NCI-H1105 (cell line): ENCODE measurements around the gene AK8.
"Not testable (repeated sequence)": the region's sequence is repeated elsewhere in the genome, so short reads cannot be mapped to it uniquely, and the experiment has no call there.

Experiments
- DNase-seq: peaks from one replicate; lab custom pipeline; 2025; lab: John Stamatoyannopoulos, UW

The AK8 gene

GRCh38 chr9:132711846-132712245 lies 166.2 kb downstream of the AK8 start:
- no peak for DNase-seq

- not testable (repeated sequence) for DNase-seq
Observed at GRCh38 chr9:132711152-132711551, 166.9 kb downstream of the AK8 start.

GRCh38 chr9:132710333-132710732 lies 167.8 kb downstream of the AK8 start:
- DNase-seq = no peak

- no peak for DNase-seq
Observed at GRCh38 chr9:132708769-132709430, 169.2 kb downstream of the AK8 start.

DNA sequence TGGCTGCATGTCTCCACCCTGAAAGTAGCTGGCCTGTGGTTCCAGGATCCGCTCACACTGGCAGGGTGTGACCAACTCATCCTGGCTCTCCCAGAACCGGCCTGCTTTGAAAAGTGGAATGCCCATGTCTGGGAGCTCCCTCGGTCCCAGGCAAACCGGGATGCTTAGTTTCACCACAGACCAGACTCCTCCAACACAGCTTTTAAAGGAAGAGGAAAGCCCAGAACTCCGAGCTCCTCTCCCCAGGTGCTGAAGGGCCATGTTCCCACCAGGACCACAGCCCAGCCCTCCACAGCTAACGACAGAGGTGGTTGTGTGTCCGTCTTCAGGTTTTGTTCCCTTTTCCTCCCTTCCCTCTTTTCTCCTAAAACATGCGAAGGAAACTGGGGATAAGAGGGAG lies 169.8 kb downstream of the AK8 start:
- no peak for DNase-seq

DNA sequence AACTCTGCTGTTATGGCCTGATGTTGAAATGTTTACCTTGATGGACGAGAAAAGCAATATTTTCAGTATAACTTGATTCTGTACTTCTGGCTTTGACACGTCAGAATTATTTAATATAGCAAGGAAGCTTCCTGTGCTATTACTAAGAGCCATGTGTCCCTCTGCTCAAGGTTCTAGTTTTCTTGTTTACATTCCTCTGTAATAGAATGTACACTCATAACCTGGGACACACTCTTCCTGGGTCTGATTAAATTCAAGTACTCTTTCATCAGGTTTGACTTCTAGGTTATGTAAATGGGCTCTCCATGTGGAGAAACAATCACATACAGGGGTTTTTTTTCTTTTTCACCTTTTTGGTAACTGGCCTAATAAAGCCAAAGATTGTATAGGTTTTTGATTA lies 174.7 kb downstream of the AK8 start:
- DNase-seq = no peak

GRCh38 chr9:132702254-132702653 lies 175.8 kb downstream of the AK8 start:
- no peak for DNase-seq

DNA sequence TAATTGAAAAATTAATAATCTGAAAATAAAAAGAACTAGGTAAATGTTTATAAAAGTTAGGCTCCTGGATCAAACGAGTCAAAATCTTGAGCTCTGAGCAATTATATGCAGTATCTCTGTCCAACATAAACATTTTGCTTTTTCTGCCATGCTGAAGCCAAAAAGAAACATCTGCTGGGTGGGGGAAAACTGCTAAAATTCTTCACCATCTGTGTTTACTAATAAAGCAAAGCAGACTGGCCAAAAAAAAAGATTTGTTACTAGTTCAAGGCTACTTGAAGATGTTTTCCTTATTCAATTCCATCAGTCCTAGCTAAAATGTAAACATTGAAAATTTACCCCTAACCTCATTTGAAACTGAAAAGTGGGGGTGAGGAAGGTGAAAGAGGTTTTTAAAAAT lies 178.1 kb downstream of the AK8 start:
- DNase-seq = no peak

DNA sequence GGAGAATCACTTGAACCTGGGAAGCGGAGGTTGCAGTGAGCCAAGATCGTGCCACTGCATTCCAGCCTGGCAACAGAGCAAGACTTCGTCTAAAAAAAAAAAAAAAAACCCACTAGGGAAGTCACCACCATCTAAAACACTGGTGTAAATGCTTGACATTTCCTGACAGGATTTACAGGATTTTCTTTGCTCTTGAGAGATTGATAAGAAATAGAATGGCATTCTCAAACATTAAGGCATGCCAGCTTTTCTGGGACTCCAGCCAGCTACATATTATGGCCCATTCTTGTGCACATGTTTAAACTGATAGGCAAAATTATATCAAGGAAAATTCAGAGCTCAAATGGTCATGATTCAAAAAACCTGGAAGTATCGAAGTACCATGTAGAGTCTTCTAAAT lies 179.1 kb downstream of the AK8 start:
- no peak for DNase-seq

DNA sequence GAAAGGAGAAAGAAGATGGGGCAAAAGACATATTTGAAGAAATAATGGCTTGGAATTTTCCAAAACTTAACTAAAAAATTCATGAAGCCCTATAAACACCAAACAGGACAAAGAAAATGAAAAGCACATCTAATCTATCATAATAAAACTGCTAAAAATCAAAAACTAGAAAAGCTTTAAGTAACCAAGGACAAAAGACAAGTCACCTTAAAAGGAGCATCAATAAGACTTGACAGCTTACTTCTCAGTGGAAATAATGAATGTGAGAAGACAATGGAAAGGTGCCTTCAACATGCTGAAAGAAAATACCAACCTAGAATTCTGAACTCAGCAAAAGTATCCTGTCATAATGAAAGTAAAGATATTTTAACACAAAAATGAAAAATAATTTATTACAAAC lies 180.9 kb downstream of the AK8 start:
- DNase-seq = no peak

DNA sequence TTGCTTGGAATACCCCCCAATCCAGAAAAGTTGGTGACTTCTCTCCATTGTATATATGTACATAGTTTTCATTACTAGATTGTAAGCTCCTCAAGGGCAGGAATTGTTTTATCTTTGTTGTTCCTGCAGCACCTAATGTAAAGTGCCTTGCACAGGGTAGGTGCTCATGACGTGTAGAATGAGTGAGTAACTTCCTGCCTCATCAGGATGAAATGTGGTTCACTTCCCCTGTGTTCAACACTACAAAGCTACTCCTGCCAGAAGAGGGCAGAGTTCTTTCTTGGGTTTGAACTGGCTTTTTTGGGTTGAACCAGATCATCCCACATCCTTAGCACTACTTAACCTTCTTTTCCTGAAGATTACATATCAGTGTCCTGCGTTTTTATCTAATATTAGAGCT lies 183.9 kb downstream of the AK8 start:
- DNase-seq = no peak

DNA sequence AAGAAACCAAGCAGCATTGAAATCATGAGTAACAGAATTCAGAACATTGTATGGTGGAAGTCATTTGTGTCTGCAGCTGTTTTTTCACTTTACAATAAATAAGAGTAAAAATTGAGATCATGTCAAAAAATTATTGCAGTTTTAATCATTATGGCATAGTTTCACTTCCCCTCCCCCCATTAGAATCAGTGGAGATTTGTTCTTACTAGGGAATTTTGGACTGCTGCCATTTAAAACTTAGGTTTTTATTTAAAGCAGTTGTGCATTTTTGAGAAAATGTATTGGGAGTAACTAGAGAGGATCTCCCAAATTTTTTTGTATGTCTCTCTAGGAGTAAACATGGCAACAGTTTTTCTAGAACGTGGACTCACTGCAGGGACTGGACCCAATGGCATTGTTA lies 187.4 kb downstream of the AK8 start:
- no peak for DNase-seq

DNA sequence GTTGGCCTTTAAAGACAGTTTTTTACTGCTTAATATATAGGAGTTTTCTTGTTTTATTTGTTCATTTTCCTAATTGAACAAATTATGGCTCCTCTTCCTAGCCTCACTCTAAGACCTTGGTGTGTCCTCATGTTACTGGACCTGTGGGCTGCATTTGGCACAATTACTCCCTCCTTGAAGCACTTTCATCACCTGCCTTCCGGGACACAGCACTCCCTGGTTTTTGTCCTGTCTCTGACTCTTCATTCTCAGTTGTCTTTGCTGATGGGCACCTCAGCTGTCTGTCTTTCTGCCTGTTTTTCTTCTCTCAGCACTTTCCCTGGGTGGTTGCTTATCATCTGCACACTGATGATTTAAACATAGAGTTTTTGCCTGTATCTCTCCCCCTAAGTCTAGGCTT lies 194.2 kb downstream of the AK8 start:
- no peak for DNase-seq

GRCh38 chr9:132681561-132681960 lies 196.5 kb downstream of the AK8 start:
- DNase-seq = no peak

DNA sequence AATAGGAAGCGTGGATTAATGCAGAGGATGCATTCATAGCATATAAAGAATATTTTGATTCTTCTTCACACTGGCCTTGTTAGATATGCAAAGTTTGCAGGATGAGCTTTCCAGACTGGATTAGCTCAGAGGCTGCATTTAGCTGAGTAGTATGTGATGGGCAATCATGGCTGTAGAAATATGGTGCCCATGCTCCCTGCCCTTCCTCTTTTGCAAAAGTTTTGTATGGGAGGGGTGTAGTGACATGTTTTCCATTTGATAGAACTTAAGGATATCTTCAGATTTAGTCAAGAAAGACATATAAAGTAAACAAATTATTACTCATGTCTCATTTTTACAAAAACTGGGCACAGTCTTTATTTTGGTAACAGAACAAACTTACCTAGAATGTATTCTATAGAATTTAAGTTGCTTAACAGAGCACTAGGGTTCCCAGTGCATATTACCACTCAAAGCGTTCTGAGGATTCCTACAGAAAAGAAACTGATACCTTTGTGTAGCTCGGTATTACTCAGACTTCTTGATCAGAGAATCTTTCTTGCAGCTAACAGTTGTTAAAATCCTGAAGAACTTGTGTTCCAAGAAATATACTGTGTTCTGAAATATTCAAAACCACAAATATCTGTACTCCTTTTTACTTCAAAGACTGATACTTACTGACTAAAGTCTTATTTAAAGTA lies 198.0 kb downstream of the AK8 start:
- DNase-seq = no peak

- no peak for DNase-seq
Observed at GRCh38 chr9:132677976-132678375, 200.1 kb downstream of the AK8 start.
